CD4-positive, alpha-beta T cell treated with Interferon alpha-2 for 1 hour (primary cell): ENCODE results near the gene SMAP2.

Experiments
- DNase-seq, 2 donors: peaks; one replicate each; pipeline ENCODE4 v3.0.0-alpha.2; 2020 to 2022

SMAP2 gene

GRCh38 chr1:40423264-40423642 is 49.7 kb downstream of the SMAP2 start:
- DNase-seq: peak in 1 of 2 donors; percentile 14

DNA sequence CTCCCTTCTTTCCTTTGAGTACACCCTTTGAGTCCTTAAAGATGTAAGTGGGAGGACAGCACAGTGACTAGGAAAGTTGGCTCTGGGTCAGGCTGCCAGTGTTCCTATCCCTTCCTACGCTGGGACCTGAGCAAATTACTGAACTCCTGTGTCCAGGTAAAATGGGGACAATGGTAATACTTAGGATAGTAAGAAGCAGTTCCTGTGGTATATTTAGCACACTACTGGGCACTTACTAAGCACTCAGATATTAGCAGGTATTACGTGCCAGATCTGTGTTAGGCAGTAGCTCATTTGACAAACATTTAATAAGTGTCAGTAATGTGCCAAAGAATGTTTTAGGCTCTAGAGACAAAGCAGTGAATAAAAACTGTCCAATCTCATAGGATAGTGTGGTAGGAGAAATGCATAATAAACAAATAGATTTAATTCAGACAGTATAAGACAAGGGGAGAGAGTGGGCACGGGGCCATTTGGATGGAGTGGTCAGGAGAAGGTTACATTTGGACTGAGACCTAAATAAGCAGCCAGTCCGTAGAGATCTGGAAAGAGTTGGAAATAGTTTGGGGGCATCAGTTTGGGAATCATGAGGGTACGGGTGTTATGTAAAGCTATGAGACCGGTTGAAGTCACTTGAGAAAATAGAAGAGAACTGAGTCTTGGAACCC is 50.6 kb downstream of the SMAP2 start:
- no peak for DNase-seq

- no peak for DNase-seq
Measured at GRCh38 chr1:40425198-40425597, 51.7 kb downstream of the SMAP2 start.

DNA sequence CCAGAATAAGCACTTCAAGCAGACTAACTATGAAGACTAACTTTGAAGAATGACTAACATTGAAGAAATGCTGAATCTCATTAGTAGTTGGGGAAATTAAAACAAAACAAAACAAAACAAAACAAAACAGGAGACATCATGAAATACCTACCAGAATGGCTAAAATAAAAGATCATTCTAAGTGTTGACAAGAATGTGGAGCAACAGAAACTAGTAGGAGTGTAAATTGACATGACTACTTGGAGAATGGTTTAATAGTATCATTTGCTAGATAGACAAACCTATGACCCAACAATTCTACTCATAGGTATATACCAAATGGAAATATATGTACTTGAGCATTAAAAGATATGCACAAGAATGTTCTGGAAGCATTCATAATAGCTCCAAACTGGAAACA is 57.9 kb downstream of the SMAP2 start:
- no peak for DNase-seq

DNA sequence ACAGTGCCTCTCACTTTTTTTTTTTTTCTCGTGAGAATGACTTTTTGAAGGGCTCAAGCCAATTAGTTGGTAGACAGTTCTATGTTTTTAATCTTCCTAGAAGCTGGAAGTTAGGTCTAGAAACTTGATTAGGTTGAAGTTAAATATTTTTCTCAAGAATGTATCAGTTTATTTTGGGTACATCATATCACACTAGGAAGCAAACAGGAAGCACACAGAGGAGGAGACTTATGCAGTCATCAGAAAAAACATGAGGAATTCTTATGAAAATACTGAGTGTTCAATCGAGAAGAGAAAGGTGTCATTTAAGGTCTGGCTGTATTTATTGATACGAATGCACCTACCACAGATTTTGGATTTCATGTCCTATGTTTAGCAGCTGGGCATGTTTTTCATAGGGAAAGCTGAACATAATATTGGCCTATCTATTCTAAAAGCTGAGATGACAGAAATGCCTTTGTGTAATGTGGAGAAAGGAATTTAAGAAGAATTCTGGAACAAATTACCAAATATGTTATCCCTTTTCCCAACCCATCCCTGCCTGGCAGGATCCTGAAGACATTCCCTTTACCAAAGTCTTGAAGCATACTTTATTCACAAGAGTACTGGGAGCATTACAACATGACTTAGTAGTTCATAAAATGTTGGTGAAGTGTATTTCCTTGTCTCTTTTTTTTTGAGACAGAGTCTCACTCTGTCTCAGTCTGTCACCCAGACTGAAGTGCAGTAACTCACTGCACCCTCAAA is 59.3 kb downstream of the SMAP2 start:
- no peak for DNase-seq

GRCh38 chr1:40435471-40435870 is 61.9 kb downstream of the SMAP2 start:
- DNase-seq: no peak

DNA sequence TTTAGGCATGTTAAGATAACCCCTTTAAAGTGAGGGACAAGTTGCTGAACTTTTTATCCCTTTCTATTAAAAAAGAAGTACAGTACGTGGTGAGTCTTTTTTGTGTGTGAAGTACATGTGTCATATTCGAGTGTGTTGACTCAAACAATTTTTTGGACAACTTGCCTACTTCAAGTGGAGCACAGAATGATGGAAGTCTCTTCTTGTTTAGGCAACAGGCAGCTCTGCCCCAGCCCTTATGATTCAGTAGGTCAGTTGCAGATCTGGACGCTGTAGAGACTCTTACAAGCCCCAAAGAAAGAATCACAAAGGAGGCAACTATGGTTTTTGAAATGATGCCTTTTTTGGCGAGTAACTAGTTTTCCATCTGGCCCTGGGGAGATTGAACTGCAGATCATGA is 62.3 kb downstream of the SMAP2 start:
- no peak for DNase-seq

DNA sequence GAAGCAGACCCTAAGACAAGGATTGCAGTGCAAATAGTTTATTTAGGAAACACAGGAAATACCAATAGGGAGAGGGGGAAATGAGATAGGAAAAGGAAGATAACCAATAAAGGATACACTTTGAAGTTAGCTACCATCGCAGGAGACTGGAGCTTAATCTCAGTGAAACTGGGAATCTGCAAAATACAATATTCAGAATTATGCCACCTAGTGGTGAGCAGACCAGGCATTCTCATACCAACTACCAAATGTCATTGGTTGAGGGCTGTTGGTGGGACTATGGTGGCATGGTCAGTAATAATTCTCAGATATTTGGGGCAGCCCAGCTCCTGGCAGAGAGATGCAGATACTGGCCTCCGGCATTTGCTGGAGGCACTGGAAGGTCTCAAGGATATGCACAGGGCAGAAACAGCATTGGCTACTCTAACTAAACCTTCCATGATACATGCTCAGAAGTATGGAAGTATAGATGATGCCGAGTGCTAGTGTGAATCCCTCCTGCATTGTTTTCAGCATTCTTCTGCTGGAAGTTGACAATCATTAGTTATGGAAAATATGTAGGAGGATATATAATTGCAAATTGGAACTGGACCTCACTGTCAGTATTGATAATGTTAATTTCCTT is 65.0 kb downstream of the SMAP2 start:
- peak in 1 of 2 donors; percentile 49 for DNase-seq

GRCh38 chr1:40439247-40439646 is 65.7 kb downstream of the SMAP2 start:
- DNase-seq: no peak

DNA sequence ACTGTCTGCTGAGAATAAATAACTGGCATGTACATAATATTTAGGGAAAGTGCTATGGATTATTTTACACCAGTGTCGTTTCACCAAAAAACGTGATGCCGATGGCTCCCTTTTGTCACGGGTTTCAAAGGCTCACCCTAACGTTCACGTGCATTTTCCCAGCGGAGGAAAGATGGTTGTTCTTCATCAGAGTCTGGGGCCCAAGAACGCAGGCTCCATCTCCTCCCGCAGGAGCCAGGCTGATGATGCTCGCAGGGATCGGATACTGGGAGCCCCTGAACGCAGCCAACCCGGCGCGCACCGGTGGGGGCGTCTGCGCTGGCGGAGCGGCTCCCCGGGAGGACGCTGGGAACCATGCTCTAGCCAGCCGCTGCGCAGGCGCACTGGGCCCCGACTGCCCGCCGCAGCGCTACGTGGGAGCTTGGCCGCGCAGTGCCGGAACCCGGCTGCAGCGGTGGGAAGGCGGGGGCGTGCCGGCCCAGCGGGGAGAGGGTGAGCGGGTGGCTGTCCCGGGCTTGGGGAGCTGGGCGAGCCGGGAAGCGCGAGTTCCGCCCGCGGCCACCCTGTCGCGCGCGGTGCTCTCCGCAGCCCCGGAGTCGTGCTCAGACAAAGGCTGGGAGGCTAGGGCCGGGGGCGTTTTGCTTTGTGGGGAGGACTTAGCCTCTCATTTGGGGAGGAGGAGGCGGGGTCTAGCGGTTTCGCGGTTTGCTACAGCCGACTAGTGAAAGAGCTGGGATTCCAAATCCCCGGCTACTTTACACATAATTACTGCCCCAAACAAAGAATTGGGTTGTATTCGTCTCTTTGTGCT is 76.4 kb downstream of the SMAP2 start, which contains the start of gene ZFP69B:
TSS of gene ZFP69B (plus strand) at position 793 of the 811 bp plus-strand sequence. CDS start 486 bp downstream, outside the sequence.
- DNase-seq: peak; percentile 86 to 90

DNA sequence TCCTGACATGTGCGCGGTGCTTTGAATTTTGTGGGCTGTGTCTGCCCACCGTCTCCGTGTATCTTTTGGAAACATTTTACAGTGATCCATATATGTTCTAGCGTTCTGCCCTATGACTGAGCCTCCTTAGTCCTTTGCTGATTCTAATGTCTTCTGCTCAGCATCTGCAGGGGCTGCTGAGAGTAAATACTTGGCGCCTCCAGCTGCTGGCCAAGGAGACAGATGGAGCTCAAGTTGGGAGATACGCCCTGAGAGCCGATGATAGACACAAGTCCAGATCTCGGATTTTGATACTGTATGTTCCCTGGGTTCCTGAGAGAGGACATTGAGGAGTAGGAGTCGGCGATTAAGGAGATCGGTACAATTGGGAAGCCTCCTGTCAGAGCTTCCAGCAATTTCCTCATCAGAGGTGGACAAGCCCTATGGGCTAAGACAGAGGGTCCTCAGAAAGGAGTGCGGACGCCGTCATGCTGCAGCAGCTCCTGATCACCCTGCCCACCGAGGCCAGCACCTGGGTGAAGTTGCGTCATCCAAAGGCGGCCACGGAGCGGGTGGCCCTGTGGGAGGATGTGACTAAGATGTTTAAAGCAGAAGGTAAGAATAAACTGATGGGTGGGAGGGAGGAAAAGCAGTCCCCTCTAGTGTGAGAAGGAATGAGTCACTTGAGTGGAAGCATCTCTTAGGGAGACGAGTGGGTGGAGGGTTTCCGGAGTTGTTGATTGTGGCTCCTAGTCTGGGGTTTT is 77.1 kb downstream of the SMAP2 start:
- peak; percentile 50 to 65 for DNase-seq

DNA sequence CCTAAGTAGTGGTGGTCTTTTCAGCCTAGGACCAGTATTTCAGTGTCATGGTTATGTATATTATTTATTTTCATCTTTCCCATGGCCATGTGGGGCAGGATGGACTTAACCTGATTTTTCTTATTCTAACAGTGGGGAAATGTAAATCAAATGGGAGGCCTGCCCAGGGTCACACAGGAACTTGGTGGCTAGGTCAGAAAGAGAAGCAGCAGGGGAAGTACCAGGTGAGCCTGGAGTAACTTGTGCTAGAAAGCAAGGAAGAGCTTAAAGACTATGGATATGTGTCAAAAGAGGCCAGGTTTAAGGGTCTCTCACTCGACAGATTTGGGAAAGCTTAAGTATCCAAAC is 77.7 kb downstream of the SMAP2 start:
- DNase-seq: no peak

- DNase-seq: no peak
Measured at GRCh38 chr1:40454873-40455272, 81.3 kb downstream of the SMAP2 start.

DNA sequence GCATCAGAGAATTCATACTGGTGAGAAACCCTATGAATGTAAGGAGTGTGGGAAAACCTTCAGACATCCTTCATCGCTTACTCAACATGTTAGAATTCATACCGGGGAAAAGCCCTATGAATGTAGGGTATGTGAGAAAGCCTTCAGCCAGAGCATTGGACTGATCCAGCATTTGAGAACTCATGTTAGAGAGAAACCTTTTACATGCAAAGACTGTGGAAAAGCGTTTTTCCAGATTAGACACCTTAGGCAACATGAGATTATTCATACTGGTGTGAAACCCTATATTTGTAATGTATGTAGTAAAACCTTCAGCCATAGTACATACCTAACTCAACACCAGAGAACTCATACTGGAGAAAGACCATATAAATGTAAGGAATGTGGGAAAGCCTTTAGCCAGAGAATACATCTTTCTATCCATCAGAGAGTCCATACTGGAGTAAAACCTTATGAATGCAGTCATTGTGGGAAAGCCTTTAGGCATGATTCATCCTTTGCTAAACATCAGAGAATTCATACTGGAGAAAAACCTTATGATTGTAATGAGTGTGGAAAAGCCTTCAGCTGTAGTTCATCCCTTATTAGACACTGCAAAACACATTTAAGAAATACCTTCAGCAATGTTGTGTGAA is 89.5 kb downstream of the SMAP2 start:
- DNase-seq: no peak

GRCh38 chr1:40469327-40469726 is 95.8 kb downstream of the SMAP2 start:
- DNase-seq: no peak
